Caco-2 (cell line): ENCODE data around the gene CHRM3. TPM values are rescaled to one million over a fixed set of nuclear protein-coding genes. Genes with fewer than 3 reads are reported as not detected.

Experiments
- BruUV-seq: library from RNA; stranded (reverse); fragments of 400-500 nt; replicated peaks from 2 replicates; lab custom pipeline; 2021; lab: Mats Ljungman, UMichigan
- CTCF ChIA-PET: fragments of 300-600 bp; sonication (Branson Sonifier 250); formaldehyde crosslinking; loops from one replicate; lab custom pipeline; 2022; ENCODE audit warnings: antibody characterized with exemption; lab: Charles Lee
- POLR2A ChIA-PET: fragments of 300-600 bp; sonication (Branson Sonifier 250); formaldehyde crosslinking; loops from one replicate; lab custom pipeline; 2022; ENCODE audit warnings: antibody characterized with exemption; lab: Charles Lee
- DNase-seq, 2 experiments: peaks; one replicate each; pipeline versions ENCODE4 v3.0.0 to v3.0.0-alpha.2; 2020 to 2022
- H3K27me3 ChIP-seq: replicated peaks from 2 replicates; pipeline ENCODE4 v1.6.0; 2011; ENCODE audit warnings: low read length; ENCODE audit not compliant: control insufficient read depth, insufficient read depth
- H3K36me3 ChIP-seq: 2 replicates; pipeline ENCODE4 v1.5.1; 2011; ENCODE audit warnings: low read length; ENCODE audit not compliant: control insufficient read depth, insufficient read depth
- H3K4me1 ChIP-seq: fragments of 250-450 bp; sonication (Bioruptor Pico); 2 replicates; pipeline ENCODE4 v1.5.1; 2020; ENCODE audit warnings: mild to moderate bottlenecking
- H3K4me3 ChIP-seq: 2 replicates; pipeline ENCODE4 v1.5.1; 2011; ENCODE audit warnings: low read depth, mild to moderate bottlenecking, control low read depth, low read length
- H3K9me3 ChIP-seq: fragments of 250-450 bp; sonication (Bioruptor Pico); 2 replicates; pipeline ENCODE4 v1.5.1; 2020; ENCODE audit warnings: mild to moderate bottlenecking, moderate library complexity
- H3K27ac Mint-ChIP-seq: one replicate; pipeline ENCODE4 v1.8.0; 2022; ENCODE audit warnings: mixed read lengths; ENCODE audit not compliant: unreplicated experiment
- H3K27me3 Mint-ChIP-seq: one replicate; pipeline ENCODE4 v1.8.0; 2022; ENCODE audit warnings: mixed read lengths; ENCODE audit not compliant: insufficient read depth, unreplicated experiment
- H3K36me3 Mint-ChIP-seq: one replicate; pipeline ENCODE4 v1.8.0; 2022; ENCODE audit warnings: mild to moderate bottlenecking, mixed read lengths; ENCODE audit not compliant: insufficient read depth, unreplicated experiment
- H3K4me1 Mint-ChIP-seq: one replicate; pipeline ENCODE4 v1.8.0; 2022; ENCODE audit warnings: low read depth, mixed read lengths; ENCODE audit not compliant: unreplicated experiment
- H3K4me3 Mint-ChIP-seq: one replicate; pipeline ENCODE4 v1.8.0; 2022; ENCODE audit warnings: mild to moderate bottlenecking, moderate library complexity, mixed read lengths; ENCODE audit not compliant: unreplicated experiment
- H3K9me3 Mint-ChIP-seq: one replicate; pipeline ENCODE4 v1.8.0; 2022; ENCODE audit warnings: mixed read lengths; ENCODE audit not compliant: unreplicated experiment
- CTCF ChIP-seq, 2 experiments: fragments of 200-600 bp in 1 of 2; IDR thresholded peaks; 1 replicate in 1 of 2; 2 replicates in 1 of 2; pipeline versions ENCODE4 v1.5.1 to v1.8.0; 2011 to 2022; ENCODE audit warnings: antibody characterized with exemption in 1 of 2, control low read depth in 1 of 2, inconsistent platforms in 1 of 2, low read depth in 1 of 2, low read length in 1 of 2, mild to moderate bottlenecking in 1 of 2, moderate library complexity in 1 of 2; ENCODE audit not compliant: insufficient read depth in 1 of 2, severe bottlenecking in 1 of 2, unreplicated experiment in 1 of 2
- intact Hi-C: fragments of 100-400 bp; cut with micrococcal nuclease; formaldehyde crosslinking; loops from one replicate; pipeline ENCODE4 v1.10.0; 2022; ENCODE audit not compliant: unreplicated experiment
- total RNA-seq: library from RNA; stranded (reverse); gene quantifications from 2 replicates; pipeline ENCODE4 v1.2.3, GENCODE V29; 2022

The CHRM3 gene
- total RNA-seq, 1 experiment from 2014 or later = 8.6 TPM

- Mint-ChIP-seq H3K4me1 (no peaks in the 10 kb centered on the region), H3K36me3 (peaks cover 3% of the 10 kb centered on the region), H3K4me3 (no peak overlapping the region), H3K9me3 (no peaks in the 10 kb centered on the region), H3K27ac (no peak overlapping the region), H3K27me3 (peaks cover 10% of the 10 kb centered on the region)
- TF ChIP-seq CTCF (IDR thresholded peaks at IDR 0.05; ENCODE audit: insufficient read depth in 1 of 2, low read depth in 1 of 2, low read length in 1 of 2, severe bottlenecking in 1 of 2, unreplicated experiment in 1 of 2) = no peak
- Histone ChIP-seq H3K27me3 (no peaks in the 10 kb centered on the region), H3K4me3 (no peak overlapping the region), H3K9me3 (no peaks in the 10 kb centered on the region), H3K4me1 (peaks cover 4% of the 10 kb centered on the region; the same call in 1 of the 2 replicates), H3K36me3 (no peaks in the 10 kb centered on the region)
- POLR2A ChIA-PET = no interaction called here
- no TSS peak for BruUV-seq
- intact Hi-C loops = no loop called here
- CTCF ChIA-PET = no interaction called here
- no peak for DNase-seq
These were observed 5.9 kb downstream of the CHRM3 start for GRCh38 chr1:239392271-239392670.

GRCh38 chr1:239394107-239394506, 7.7 kb downstream of the CHRM3 start:
- intact Hi-C loops = no loop called here
- Histone ChIP-seq H3K36me3 (no peaks in the 10 kb centered on the region), H3K27me3 (no peaks in the 10 kb centered on the region), H3K9me3 (no peaks in the 10 kb centered on the region), H3K4me3 (no peak overlapping the region), H3K4me1 (no peaks in the 10 kb centered on the region)
- BruUV-seq = no TSS peak
- Mint-ChIP-seq H3K4me3 (no peak overlapping the region), H3K9me3 (no peaks in the 10 kb centered on the region), H3K27ac (no peak overlapping the region), H3K27me3 (peaks cover 10% of the 10 kb centered on the region), H3K36me3 (no peaks in the 10 kb centered on the region), H3K4me1 (no peaks in the 10 kb centered on the region)
- no peak for DNase-seq
- TF ChIP-seq CTCF (IDR thresholded peaks at IDR 0.05; ENCODE audit: insufficient read depth in 1 of 2, low read depth in 1 of 2, low read length in 1 of 2, severe bottlenecking in 1 of 2, unreplicated experiment in 1 of 2) = no peak
- ChIA-PET CTCF (no interaction called here), POLR2A (no interaction called here)

- H3K4me1 Mint-ChIP-seq = no peaks in the 10 kb centered on the region
- no peak overlapping the region for H3K4me3 ChIP-seq
- intact Hi-C loops = no loop called here
- no peak for TF ChIP-seq CTCF (IDR thresholded peaks at IDR 0.05; ENCODE audit: insufficient read depth in 1 of 2, low read depth in 1 of 2, low read length in 1 of 2, severe bottlenecking in 1 of 2, unreplicated experiment in 1 of 2)
- no peaks in the 10 kb centered on the region for H3K36me3 Mint-ChIP-seq
- no TSS peak for BruUV-seq
- H3K27ac Mint-ChIP-seq = no peak overlapping the region
- ChIA-PET CTCF (no interaction called here), POLR2A (interaction anchor here (0.5 kb wide), 1 partner anchor 110 kb away, joined by 3 read pairs; no protein-coding TSS in a partner anchor)
- H3K9me3 Mint-ChIP-seq = no peaks in the 10 kb centered on the region
- H3K4me3 Mint-ChIP-seq = no peak overlapping the region
- H3K27me3 Mint-ChIP-seq = no peaks in the 10 kb centered on the region
- no peaks in the 10 kb centered on the region for H3K9me3 ChIP-seq
- no peaks in the 10 kb centered on the region for H3K36me3 ChIP-seq
- H3K4me1 ChIP-seq = no peaks in the 10 kb centered on the region
- H3K27me3 ChIP-seq = no peaks in the 10 kb centered on the region
- no peak for DNase-seq
These were observed 27.5 kb downstream of the CHRM3 start for GRCh38 chr1:239413916-239414315.
